Measurements from ENCODE around the gene RAP1GAP2. TPM values are rescaled to one million over a fixed set of nuclear protein-coding genes. Genes with fewer than 3 reads are reported as not detected.
"Not testable (repeated sequence)": the region's sequence is repeated elsewhere in the genome, so short reads cannot be mapped to it uniquely, and the experiment has no call there.

Gene RAP1GAP2
- total RNA-seq, 2 experiments from 2014 or later, result 0.64 to 0.86 TPM

- H3K4me1 Mint-ChIP-seq, result peaks cover 16% of the 10 kb centered on the region
- POLR2A ChIA-PET; H3K27ac Mint-ChIP-seq; H3K4me3 Mint-ChIP-seq; H3K9me3 Mint-ChIP-seq (ENCODE audit: low read depth); ATAC-seq; H3K36me3 Mint-ChIP-seq (ENCODE audit: low read depth); DNase-seq; H3K27me3 Mint-ChIP-seq: not testable (repeated sequence)
- intact Hi-C loops (cut with DNase I, micrococcal nuclease), result loop anchor here in 1 of 2 experiments (10.0 kb wide), 1 partner anchor 976 kb away; no protein-coding TSS in a partner anchor
- CTCF ChIA-PET, result interaction anchor here (0.6 kb wide), 1 partner anchor 33 kb away, joined by 4 read pairs; no protein-coding TSS in a partner anchor
Measured at GRCh38 chr17:2819294-2819693, 23.1 kb downstream of the RAP1GAP2 start.

GRCh38 chr17:2819921-2820501 lies 23.8 kb downstream of the RAP1GAP2 start:
- ChIA-PET CTCF (no interaction called here), POLR2A (no interaction called here)
- DNase-seq (no peak), ATAC-seq (no peak)
- H3K4me1 Mint-ChIP-seq, result peaks cover 13% of the 10 kb centered on the region
- H3K27ac Mint-ChIP-seq, result no peak overlapping the region
- H3K27me3 Mint-ChIP-seq, result peaks cover 1% of the 10 kb centered on the region
- no peak overlapping the region for H3K4me3 Mint-ChIP-seq
- H3K9me3 Mint-ChIP-seq (ENCODE audit: low read depth), result no peaks in the 10 kb centered on the region
- intact Hi-C loops (cut with DNase I, micrococcal nuclease), result loop anchor here in 1 of 2 experiments (10.0 kb wide), 2 partner anchors 825 to 975 kb away; no protein-coding TSS in a partner anchor
- H3K36me3 Mint-ChIP-seq (ENCODE audit: low read depth), result peaks cover 2% of the 10 kb centered on the region

DNA sequence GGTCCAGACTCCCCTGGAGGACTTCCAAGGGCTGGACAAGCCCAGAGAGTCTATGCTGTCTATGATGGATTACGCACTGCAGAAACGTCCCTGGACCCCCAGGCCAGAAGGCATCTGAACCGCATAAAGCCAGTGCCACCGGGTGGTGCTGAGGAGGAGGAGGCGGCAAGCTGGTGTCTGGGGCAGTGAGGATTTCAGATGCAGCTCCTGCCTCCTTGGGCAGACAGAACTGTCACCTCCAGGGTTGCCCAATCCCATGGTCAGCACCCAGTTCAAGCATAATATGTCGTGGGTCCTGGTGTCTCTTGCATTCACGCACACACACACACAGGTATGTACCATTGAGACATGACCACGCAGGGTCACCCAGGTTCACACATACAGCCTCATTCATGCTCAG lies 25.6 kb downstream of the RAP1GAP2 start:
- DNase-seq, result no peak
- peaks cover 2% of the 10 kb centered on the region for H3K36me3 Mint-ChIP-seq (ENCODE audit: low read depth)
- POLR2A ChIA-PET, result no interaction called here

DNA sequence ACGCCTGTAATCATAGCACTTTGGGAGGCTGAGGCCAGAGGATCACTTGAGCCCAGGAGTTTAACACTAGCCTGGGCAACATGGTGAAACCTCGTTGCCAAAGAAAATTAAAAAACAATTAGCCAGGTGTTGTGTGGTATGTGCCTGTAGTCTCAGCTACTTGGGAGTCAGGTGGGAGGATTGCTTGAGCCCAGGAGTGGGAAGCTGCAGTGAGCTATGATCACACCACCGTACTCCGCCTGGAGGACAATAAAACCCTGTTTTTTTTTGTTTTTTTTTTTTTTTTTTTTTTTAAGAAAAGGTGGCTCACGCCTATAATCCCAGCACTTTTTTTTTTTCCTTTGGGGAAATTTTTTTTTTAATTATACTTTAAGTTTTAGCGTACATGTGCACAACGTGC lies 26.1 kb downstream of the RAP1GAP2 start:
- Mint-ChIP-seq H3K36me3 (ENCODE audit: low read depth) (peaks cover 2% of the 10 kb centered on the region), H3K9me3 (ENCODE audit: low read depth) (no peaks in the 10 kb centered on the region), H3K4me3 (no peak overlapping the region), H3K4me1 (no peaks in the 10 kb centered on the region), H3K27ac (no peak overlapping the region), H3K27me3 (no peaks in the 10 kb centered on the region)
- ChIA-PET CTCF (interaction anchor here (0.7 to 1.3 kb wide), 2 partner anchors 26 to 65 kb away, joined by 3 to 4 read pairs; no protein-coding TSS in a partner anchor), POLR2A (no interaction called here)
- intact Hi-C loops (cut with DNase I, micrococcal nuclease), result loop anchor here in 1 of 2 experiments (10.0 kb wide), 1 partner anchor 822 kb away; no protein-coding TSS in a partner anchor
- DNase-seq (no peak), ATAC-seq (no peak)

More for the DNA sequence above, 25.6 kb downstream of the RAP1GAP2 start:
- H3K9me3 Mint-ChIP-seq (ENCODE audit: low read depth), result no peaks in the 10 kb centered on the region
- H3K4me1 Mint-ChIP-seq, result peaks cover under 1% of the 10 kb centered on the region
- intact Hi-C loops (cut with DNase I, micrococcal nuclease), result loop anchor here in 1 of 2 experiments (10.0 kb wide), 1 partner anchor 823 kb away; no protein-coding TSS in a partner anchor
- H3K27ac Mint-ChIP-seq, result no peak overlapping the region
- CTCF ChIA-PET, result interaction anchor here (0.7 to 1.3 kb wide), 3 partner anchors 17 to 66 kb away, joined by 3 to 4 read pairs (median 3); no protein-coding TSS in a partner anchor
- H3K4me3 Mint-ChIP-seq, result no peak overlapping the region
- H3K27me3 Mint-ChIP-seq, result peaks cover 1% of the 10 kb centered on the region
- no peak for ATAC-seq

DNA sequence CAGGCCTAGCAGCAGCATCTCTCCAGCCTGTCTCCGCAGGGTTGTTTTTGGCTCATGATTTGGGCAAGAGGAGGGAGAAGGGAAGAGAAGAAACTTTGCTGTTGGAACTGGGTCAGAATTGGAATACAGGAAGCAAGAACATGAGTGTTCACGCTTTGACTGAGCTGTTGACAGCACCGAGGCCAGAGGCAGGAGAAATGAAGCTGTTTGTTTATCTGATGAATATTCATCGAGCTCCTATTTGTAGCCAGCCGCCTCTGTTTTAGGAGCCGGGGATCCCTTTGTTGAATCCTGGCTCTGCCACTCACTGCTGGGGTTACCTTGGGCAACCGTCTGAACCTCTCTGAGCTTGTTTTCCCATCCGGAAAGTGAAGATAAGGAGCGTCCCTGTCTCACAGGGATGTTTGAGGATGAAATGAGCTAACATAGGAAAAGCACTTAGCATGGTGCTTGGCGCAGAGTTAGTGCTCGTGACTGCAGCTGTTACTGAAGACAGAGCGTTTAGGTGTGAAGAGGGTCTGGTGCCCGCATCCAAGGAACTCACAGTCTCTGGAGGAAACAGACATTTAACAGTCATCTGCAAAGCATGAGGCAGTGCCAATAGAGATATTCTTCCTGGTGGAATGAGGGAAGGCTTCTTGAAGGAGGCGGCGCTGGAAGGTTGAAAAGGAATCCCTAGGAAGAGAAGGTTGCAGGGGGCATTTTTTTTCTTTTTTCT lies 29.2 kb downstream of the RAP1GAP2 start:
- ATAC-seq (no peak), DNase-seq (no peak)
- Mint-ChIP-seq H3K4me3 (no peak overlapping the region), H3K4me1 (peaks cover 12% of the 10 kb centered on the region), H3K27ac (no peak overlapping the region), H3K27me3 (no peaks in the 10 kb centered on the region), H3K36me3 (ENCODE audit: low read depth) (peaks cover 2% of the 10 kb centered on the region), H3K9me3 (ENCODE audit: low read depth) (no peaks in the 10 kb centered on the region)
- POLR2A ChIA-PET, result no interaction called here
- intact Hi-C loops (cut with DNase I, micrococcal nuclease), result loop anchor here in 1 of 2 experiments (10.0 kb wide), 1 partner anchor 819 kb away; no protein-coding TSS in a partner anchor
- CTCF ChIA-PET, result interaction anchor here (0.8 to 2.7 kb wide), 6 partner anchors 12 to 187 kb away, joined by 3 to 12 read pairs (median 4); no protein-coding TSS in a partner anchor

DNA sequence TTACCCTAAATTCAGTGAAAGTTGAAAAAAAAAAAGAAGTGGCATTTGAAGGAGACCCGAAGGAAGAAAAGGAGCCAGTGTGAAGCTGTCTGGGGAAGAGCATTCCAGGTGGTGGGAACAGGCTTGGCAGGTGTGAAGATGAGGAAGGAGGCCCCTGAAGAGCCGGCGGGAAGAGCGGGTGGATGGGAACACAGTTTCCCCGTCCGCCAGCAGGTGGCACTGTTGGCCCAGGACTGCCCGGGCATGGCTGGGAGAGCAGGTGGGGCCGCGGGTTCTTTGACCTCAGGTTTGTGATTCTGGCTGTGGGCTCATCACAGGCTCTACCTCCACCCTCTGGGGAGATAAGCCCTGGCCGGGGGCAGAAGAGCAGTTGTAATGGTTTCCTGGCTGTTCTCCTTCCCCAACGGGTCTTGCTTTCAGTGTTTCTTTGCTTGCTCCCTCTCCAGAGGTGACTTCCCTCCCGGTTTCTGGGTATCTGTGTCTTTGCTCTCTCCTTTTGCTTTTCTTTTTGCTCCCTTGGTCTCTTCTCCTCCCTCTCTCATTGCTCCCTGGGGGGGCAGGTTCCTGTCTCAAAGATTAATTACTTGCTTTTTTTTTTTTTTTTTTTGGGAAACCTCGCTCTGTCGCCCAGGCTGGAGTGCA lies 32.3 kb downstream of the RAP1GAP2 start:
- ChIA-PET POLR2A (interaction anchor here (0.6 kb wide), 1 partner anchor 80 kb away, joined by 4 read pairs; no protein-coding TSS in a partner anchor), CTCF (interaction anchor here (0.6 to 2.1 kb wide), 12 partner anchors 8 to 220 kb away, joined by 3 to 7 read pairs (median 4); no protein-coding TSS in a partner anchor)
- DNase-seq (peak; percentile 89), ATAC-seq (peak; percentile 88)
- intact Hi-C loops (cut with DNase I, micrococcal nuclease), result loop anchor here (1.0 to 10.0 kb wide), 5 partner anchors 9 to 816 kb away; no protein-coding TSS in a partner anchor
- H3K27me3 Mint-ChIP-seq, result no peaks in the 10 kb centered on the region
- H3K9me3 Mint-ChIP-seq (ENCODE audit: low read depth), result no peaks in the 10 kb centered on the region
- no peak overlapping the region for H3K27ac Mint-ChIP-seq
- H3K4me3 Mint-ChIP-seq, result no peak overlapping the region
- H3K36me3 Mint-ChIP-seq (ENCODE audit: low read depth), result peaks cover under 1% of the 10 kb centered on the region
- peaks cover 12% of the 10 kb centered on the region for H3K4me1 Mint-ChIP-seq

- Mint-ChIP-seq H3K9me3 (ENCODE audit: low read depth) (no peaks in the 10 kb centered on the region), H3K27me3 (no peaks in the 10 kb centered on the region), H3K4me1 (peaks cover 12% of the 10 kb centered on the region), H3K4me3 (no peak overlapping the region), H3K36me3 (ENCODE audit: low read depth) (no peaks in the 10 kb centered on the region), H3K27ac (no peak overlapping the region)
- CTCF ChIA-PET, result no interaction called here
- intact Hi-C loops (cut with DNase I, micrococcal nuclease), result no loop called here
- DNase-seq, result no peak
- POLR2A ChIA-PET, result no interaction called here
- ATAC-seq, result no peak
Measured at GRCh38 chr17:2830678-2831077, 34.4 kb downstream of the RAP1GAP2 start.

GRCh38 chr17:2835780-2836179 lies 39.5 kb downstream of the RAP1GAP2 start:
- Mint-ChIP-seq H3K4me3 (no peak overlapping the region), H3K4me1 (peaks cover 8% of the 10 kb centered on the region), H3K36me3 (ENCODE audit: low read depth) (no peaks in the 10 kb centered on the region), H3K27me3 (no peaks in the 10 kb centered on the region), H3K9me3 (ENCODE audit: low read depth) (no peaks in the 10 kb centered on the region), H3K27ac (no peak overlapping the region)
- ATAC-seq (no peak), DNase-seq (no peak)
- ChIA-PET POLR2A (no interaction called here), CTCF (interaction anchor here (0.7 to 2.5 kb wide), 6 partner anchors 9 to 109 kb away, joined by 3 to 15 read pairs (median 8); partner anchors contain the start of gene RAP1GAP2)
- intact Hi-C loops (cut with DNase I, micrococcal nuclease), result no loop called here

- no peaks in the 10 kb centered on the region for H3K27me3 Mint-ChIP-seq
- H3K9me3 Mint-ChIP-seq (ENCODE audit: low read depth), result no peaks in the 10 kb centered on the region
- H3K36me3 Mint-ChIP-seq (ENCODE audit: low read depth), result no peaks in the 10 kb centered on the region
- CTCF ChIA-PET, result interaction anchor here (0.8 to 2.5 kb wide), 15 partner anchors 9 to 421 kb away, joined by 3 to 15 read pairs (median 4); partner anchors contain the start of gene RAP1GAP2
- peaks cover 8% of the 10 kb centered on the region for H3K4me1 Mint-ChIP-seq
- ATAC-seq (peak; percentile 100), DNase-seq (peak; percentile 79)
- intact Hi-C loops (cut with DNase I, micrococcal nuclease), result loop anchor here (1.0 kb wide), 4 partner anchors 9 to 455 kb away; no protein-coding TSS in a partner anchor
- no peak overlapping the region for H3K4me3 Mint-ChIP-seq
- POLR2A ChIA-PET, result no interaction called here
- no peak overlapping the region for H3K27ac Mint-ChIP-seq
Measured at GRCh38 chr17:2837147-2837561, 40.9 kb downstream of the RAP1GAP2 start.

GRCh38 chr17:2841606-2842005 lies 45.4 kb downstream of the RAP1GAP2 start:
- H3K27me3 Mint-ChIP-seq, result no peaks in the 10 kb centered on the region
- intact Hi-C loops (cut with DNase I, micrococcal nuclease), result no loop called here
- H3K27ac Mint-ChIP-seq, result no peak overlapping the region
- CTCF ChIA-PET, result interaction anchor here (0.7 to 1.5 kb wide), 2 partner anchors 34 to 171 kb away, joined by 4 read pairs; no protein-coding TSS in a partner anchor
- POLR2A ChIA-PET, result no interaction called here
- ATAC-seq (no peak), DNase-seq (no peak)
- no peak overlapping the region for H3K4me3 Mint-ChIP-seq
- H3K4me1 Mint-ChIP-seq, result peaks cover 8% of the 10 kb centered on the region
- no peaks in the 10 kb centered on the region for H3K36me3 Mint-ChIP-seq (ENCODE audit: low read depth)
- no peaks in the 10 kb centered on the region for H3K9me3 Mint-ChIP-seq (ENCODE audit: low read depth)

DNA sequence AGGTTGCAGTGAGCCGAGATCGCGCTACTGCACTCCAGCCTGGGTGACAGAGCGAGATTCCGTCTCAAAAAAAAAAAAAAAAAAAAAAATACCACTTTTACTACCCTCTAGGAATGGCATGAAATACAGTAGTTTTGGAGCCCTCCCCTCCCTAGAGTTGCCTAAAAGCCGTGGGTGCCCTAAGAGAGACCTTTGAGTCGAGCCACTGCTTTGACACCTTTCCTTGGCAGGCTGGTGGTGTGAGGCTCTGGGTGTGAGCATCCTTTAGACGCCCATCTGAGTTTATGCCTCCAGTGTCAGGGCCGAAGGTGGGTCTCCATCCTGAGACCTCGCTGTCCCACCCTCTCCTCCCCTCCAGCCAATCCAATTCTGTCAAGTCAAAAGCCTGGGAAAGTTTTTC lies 46.2 kb downstream of the RAP1GAP2 start:
- no peaks in the 10 kb centered on the region for H3K9me3 Mint-ChIP-seq (ENCODE audit: low read depth)
- H3K4me3 Mint-ChIP-seq, result no peak overlapping the region
- ChIA-PET CTCF (interaction anchor here (0.7 to 1.5 kb wide), 2 partner anchors 51 to 170 kb away, joined by 3 to 4 read pairs; no protein-coding TSS in a partner anchor), POLR2A (no interaction called here)
- no peak overlapping the region for H3K27ac Mint-ChIP-seq
- H3K4me1 Mint-ChIP-seq, result peaks cover under 1% of the 10 kb centered on the region
- DNase-seq (no peak), ATAC-seq (no peak)
- no peaks in the 10 kb centered on the region for H3K36me3 Mint-ChIP-seq (ENCODE audit: low read depth)
- no peaks in the 10 kb centered on the region for H3K27me3 Mint-ChIP-seq
- intact Hi-C loops (cut with DNase I, micrococcal nuclease), result no loop called here

All from activated CD4-positive, alpha-beta T cell treated with anti-CD3 and anti-CD28 coated beads for 36 hours (primary cell).